GM21381 (cell line): ENCODE results near the gene BRD2.
A peak's percentile ranks its signal among the peaks of the same experiment; 100 is the strongest.

Experiments
- ATAC-seq: cut with Tn5 transposase; IDR thresholded peaks from one replicate; pipeline ENCODE4 v1.9.1; 2021; ENCODE audit warnings: mild to moderate bottlenecking, moderate library complexity; ENCODE audit not compliant: unreplicated experiment

Gene BRD2

DNA sequence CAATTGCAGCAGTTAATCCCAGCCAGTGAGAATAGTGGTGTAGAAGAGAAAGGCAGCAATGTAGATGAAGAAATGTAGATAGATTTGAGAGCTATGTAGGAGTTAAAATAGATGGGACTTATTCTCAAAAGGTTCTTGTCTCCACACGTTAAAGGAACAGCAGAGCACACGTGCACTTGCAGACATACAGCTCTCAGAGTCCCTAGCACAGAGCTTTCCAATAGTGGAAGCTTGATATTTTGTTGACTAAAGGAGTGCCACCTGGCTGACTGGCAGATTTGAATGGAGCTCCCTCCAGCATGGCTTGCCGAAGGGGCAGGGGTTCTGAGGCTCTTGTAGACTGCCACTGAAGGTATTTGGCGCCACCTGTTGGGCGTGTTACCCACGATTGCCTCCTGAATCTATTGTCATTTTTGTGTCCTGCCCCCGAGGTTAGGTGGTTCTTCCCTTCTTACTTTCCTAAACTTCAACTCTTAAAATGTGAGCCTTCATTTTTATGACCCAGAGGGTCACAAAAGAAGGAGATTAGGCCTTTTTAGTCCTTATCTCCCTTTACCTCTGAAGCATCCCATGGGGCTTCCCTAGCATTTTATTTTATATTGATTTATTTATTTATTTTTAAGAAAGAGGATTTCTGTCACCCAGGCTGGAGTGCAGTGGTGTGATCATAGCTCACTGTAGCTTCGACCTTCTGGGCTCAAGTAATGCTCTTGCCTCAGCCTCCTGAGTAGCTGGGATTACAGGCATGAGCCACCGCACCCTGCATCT is 16.4 kb downstream of the BRD2 start:
- ATAC-seq = peak; percentile 61

DNA sequence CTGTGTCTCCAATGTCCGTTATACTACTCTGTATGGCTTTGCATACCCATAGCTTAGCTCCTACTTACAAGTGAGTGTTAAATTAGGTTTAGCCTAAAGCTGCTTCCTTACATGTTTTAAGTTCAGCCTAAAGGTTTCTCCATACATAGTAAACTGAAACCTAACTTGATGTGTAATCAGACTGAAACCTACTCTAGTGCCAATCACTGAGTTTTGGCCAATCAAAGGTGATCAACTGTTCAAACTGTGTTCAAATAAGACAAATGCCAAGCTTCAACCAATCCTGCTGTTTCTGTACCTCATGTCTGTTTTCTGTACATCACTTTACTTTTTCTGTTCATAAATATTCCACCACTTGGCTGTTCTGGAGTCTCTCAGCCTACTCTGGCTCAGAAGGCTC is 21.0 kb downstream of the BRD2 start:
- ATAC-seq = no peak

DNA sequence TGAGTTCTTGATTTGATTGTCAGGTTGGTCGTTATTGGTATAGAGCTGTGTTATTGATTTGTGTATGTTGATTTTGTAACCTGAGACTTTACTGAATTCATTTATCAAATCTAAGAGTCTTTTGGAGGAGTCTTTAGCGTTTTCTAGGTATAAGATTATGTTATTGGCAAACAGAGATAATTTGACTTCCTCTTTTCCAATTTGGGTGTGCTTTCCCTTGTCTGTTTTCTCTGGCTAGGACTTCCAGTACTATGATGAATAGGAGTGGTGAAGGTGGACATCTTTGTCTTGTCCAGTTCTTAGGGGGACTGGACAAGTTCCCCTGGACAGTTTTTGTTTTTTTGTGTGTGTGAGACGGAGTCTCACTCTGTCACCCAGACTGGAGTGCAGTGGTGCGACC is 23.6 kb downstream of the BRD2 start:
- no peak for ATAC-seq

DNA sequence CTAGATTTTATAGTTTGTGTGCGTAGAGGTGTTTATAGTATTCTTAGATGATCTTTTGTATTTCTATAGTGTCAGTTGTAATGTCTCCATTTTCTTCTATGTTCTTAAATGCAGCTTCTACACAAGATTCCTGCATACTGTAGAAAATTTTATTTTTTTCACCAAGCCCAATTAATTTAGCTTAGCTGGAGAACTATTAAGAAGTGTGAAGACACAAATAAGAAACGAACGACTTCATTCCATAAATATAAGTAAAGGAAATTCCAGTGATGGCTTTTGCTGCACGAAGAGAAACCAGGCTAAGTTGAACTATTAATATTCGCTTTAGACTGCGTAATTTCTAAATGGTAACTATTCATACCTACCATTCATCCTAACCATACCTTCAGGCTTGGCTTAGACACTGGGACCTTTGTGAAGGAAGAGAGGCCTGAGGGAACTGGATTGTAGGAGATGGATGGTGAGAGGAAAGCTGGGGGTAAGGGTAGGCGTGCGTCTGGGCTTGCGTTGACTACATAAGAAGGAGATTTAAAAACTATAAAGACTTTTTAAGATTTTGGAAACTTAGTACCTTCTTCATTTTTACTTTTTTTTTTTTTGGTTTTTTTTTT is 25.1 kb downstream of the BRD2 start:
- no peak for ATAC-seq

DNA sequence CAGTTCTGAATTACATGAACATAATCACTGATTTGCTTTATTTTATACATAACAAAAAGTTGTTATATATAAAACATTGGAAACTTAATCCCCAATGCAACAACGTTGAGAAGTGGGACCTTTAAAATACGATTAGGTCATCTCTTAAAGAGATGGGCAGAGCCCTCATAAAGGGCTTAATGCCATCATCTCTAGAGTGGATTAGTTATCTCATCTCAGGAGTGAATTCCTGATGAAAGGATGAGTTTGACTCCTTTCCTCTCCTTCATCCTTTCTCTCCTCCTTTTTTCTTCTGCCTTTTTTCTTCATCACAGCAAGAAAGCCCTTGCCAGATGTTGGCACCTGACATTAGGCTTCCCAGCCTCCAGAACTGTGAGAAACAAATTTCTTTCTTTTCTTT is 27.1 kb downstream of the BRD2 start:
- ATAC-seq = no peak

DNA sequence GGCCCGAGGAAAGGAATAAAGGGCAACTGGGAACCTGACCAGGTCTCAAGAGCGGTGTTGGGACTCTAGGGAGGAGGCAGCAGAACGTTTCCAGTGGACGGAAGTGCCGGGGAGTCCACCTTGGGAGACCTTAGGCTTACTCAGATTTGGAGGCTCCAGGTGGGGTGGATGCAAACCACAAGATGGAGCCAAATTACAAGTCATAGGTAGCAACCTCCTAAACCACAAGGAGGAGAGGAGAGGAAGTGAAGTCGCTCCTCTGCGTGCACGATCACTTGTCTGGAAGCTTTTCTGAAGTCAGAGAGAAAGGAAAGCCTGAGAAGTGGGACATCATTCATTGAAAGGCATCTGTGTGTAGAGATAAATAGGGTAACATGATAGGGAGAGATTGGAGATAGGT is 31.7 kb downstream of the BRD2 start:
- no peak for ATAC-seq

DNA sequence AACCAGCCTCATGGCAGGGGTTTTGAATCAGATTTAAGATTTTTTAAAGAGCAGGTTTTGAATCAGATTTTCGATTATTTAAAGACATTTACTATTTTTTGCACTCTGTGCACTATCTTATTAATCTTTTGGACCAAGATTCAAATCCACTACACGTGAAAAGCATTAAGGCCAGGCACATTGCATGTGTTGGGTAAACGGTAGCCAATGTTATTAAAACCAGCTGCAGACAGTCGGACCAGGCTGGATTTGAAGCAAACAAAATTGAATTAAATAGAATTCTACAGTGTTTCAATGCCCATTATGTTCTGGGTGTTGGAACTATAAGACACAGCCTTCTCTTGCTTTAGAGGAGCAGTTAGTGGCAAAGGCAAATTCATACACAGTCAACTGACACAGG is 33.3 kb downstream of the BRD2 start:
- no peak for ATAC-seq

DNA sequence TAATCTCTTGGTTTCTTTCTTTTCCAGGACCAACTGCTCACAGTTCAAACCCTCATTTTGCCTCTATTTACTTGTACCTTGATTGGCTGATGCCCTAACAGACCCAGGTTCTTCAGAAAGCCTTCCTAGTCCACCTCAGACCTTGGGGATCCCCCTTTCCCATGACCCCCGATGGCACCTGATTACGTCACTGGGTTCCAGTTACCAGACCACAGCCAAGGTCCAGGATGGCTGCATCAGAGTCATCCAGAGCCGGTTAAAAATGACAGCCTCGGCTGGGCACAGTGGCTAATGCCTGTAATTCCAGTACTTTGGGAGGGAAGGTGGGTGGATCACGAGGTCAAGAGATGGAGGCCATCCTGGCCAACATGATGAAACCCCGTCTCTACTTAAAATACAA is 36.5 kb downstream of the BRD2 start:
- ATAC-seq = no peak

DNA sequence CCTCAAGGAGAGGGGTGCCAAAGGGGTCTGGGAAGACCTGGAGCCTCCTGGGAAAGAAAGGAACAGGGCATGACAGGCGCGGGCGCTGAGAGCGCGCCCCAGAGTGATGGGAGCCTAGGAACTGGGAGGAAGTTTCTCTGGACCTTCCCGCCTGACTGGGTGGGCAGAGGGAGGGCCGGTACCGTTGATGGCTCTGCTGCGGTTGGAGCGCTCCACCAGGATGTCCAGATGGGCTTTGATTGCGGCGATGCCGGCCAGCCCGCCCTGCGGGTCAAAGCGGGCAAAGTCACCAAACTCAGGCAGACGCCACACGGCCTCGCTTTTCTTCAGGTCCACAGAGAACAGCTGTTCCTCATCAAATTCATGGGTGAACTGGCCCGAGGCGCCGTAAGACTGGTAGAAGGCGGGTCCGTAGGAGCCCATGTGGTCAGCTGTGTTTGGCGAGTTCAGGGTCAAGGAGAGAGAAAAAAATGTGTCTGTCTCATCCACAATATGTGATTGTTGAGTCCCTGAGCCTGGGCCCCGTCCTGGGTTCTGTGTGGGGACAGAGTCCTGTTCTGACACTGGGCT is 39.5 kb downstream of the BRD2 start:
- no peak for ATAC-seq

DNA sequence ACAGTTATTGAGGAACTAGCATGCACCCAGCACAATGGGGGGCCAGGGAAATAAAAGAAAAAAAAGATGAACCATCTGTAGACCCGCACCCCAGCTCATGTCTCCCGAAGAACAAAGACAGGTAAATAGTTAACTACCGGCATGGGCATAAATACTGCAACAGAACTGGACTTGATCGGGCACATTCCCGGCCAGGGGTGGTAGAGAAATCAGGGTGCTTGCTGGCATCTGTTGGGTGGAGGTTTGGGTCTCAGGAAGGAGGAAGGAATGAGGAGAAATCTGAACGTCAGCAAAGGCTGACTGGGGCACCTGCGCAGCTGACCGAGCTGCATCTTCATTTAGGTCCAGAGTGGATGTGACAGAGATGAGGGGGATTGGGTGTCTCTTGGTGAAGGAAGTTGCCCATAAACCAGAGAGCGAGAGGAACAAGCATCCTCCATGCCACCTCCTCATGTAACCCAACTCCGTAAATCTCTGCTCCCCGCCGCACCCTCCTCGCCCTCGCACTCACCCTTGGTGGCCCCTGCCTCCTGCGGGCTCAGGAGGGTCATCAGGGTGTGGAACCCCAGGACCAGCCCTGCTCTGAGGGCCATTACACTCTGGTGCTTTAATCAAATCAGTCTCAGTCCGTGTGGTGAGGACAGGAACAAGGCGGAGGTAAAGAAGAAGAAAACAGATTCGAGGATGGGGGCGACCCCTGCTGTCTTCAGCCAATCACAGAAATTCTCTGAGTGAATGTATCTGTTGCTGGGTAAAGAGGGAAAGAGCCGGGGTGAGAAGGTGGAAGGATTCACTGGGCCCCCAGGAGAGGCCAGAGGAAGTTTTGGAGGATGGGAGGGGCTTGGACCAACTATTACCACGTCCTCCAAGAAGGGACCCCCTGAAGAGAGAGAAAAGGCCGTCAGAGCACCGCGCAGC is 40.8 kb downstream of the BRD2 start, which contains the start of gene HLA-DOA:
TSS of gene HLA-DOA (minus strand) at position 648 of the 918 bp plus-strand sequence.
- ATAC-seq = peak; percentile 80

DNA sequence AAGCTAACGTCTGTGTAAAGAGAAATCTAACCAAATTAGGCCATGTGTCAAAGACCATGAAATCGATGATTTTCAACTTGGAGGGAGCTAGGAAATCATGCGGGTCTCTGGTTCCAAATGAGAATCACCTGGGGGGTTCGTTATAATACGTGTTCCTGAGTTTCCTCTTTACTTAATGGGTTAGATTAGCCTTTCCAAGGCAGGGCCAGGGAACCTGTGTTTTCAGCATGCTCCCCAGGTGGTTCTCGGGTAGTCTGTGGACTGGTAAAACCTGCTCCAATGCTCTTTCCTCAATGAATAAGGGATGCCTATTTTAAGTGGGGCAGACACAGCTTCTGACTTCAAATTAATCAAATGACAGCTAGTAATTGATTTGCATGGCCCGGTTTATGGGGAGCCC is 42.0 kb downstream of the BRD2 start:
- no peak for ATAC-seq

DNA sequence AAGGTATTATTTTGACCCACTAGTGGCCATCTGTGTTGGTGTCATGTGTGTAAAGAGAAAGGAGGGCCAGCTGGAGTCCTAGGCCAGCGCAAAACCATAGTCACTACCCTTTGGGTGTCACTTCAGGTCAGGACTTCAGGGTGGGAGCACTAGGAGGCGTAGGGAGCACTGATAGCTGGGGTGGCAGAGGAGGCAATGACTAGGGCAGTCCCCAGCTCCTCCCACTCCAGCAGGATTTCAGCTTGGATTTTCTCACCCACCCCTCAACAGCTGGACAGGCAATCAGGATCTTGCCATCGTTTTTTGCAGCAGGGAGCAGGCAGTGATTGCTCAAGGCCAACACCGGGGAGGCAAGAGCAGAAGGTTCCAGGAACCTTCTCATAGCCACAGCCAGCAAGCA is 45.2 kb downstream of the BRD2 start:
- no peak for ATAC-seq

DNA sequence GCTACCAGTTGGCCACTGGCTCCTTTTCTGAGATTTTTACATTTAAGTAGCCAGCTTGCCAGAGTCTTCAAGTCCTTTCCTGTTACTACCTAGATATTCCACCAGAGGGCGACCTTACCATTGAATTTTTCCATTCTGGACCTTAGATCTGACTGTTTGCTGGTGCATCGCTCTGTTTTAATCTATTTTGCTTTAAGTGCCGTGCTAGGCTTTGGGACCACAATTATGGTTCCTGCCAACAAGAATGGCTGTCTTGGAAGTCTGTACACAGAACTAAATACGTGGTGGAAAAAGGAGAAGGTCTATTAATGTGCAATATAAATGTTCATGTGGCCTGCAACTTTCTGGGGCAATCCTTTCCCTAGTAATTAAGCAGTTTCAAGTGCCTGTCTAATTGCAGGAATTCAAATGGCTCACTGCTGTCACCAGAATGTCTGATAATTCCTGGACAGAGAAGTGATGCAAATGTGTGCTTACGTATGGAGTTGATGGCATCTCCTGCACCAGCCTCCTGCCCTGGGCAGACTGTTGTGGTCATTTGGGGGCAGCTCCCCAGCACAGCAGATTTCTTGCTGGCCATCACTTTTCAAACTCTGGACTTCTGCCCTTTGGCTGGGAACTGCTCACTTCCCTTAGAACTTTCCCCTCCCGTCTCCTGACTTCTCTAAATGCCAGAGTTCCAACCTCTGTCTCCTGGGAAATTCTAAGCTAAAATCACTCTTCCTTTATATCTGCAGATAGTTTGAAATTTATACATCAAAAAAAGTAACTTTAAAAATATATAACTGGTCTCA is 46.6 kb downstream of the BRD2 start:
- no peak for ATAC-seq

DNA sequence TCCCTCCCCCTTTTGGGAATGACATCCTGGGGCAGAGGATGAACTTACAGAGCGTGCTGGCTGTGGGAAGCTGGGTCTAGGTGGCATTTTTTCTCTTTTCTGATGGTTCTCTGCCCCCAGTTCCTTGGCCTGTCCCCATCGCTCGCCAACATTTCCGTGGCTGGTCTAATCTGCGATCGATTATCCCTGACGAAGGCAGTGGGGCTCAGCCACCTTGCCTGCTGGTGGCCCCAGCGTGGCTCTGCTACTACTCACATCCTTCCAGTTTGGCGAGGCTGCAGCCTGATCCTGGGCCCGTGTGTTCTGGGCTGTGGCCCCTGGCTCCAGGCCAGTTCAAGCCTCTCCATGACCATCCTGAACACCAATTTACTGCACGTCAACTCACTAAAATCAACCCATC is 47.4 kb downstream of the BRD2 start:
- ATAC-seq = no peak

DNA sequence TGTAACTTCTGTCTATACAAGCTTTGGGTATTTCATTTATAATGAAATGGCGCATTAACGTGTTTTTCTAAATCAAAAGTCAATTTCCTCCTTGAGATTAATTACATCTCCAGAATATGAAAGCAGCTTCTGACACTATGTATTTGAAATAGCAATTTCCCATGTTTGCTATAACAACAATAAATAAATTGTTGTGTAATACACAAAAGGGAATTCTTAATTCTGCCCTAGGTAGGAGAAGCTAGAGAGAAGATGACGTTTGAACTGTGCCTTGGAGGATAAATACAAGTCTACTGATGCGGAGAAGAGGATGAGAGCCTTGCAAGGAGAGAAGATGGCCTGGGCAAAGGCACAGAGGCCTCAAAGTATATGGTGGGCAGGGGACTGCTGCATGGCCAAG is 48.6 kb downstream of the BRD2 start:
- no peak for ATAC-seq

DNA sequence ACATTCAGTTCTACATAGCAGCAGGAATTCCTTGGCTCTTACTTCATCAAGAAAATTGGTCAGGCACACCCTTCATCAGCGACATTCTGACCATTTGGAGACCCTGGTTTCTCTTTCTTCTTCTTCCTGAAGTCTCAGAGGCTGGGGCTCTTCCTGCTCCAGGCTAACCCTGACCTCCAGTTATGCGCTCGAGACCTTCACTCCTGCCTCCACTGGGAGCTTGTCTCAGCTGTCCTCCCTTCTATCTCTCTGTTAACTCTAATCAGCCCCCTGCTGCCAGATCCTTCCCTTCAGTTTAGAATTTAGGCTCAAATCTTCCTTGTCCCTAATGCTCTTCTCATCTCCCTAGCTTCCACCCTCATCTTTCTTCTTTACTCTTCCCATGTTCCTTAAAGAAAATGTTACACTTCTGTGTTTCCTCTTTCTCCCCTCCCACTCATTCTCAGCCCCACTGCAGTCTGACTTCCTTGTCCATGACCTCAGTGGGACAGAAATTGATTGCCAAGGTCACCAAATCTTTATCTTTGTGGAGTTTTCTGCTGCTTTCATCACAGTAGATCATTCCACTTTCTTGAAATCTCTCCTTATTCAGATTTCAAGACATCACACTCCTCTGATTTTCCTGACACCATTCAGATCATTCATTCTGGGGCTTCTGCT is 49.4 kb downstream of the BRD2 start:
- no peak for ATAC-seq

DNA sequence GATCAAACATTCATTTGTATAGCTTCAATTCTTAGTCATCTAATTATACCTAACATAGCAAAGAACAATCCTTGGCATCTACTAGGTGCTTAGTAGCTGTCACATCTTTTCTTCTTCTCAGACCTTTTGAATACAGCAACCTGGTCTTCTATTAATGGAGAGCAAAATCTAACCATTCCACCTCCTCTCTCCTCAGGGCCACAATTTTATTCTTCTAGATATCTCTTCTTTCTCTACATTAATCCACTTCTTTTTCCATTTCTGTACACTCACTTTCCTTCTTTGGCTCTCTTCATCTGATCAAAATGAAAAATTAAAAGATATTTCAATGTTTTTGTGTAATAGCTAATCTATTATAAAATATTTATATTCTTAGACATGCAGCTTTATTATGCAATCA is 50.0 kb downstream of the BRD2 start:
- ATAC-seq = no peak

DNA sequence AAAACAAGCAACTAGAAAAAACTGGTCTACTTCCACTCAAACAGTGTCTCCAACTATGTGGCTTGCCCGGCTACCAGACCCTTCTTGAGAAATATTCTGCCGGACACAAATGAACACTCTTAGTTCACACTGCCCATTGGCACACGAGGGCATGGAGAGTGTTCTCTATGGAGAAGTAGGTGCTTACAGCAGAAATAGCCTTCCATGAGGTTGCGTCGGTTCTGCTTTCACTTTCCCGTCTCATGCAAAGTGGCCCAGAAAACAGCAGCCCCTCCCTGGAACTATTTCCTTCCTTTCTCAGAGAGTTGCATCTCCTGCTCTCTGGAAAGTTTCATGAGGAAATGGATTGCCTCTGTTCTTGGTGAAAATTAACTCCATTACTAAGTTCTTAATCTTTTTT is 50.5 kb downstream of the BRD2 start:
- ATAC-seq = peak; percentile 60

DNA sequence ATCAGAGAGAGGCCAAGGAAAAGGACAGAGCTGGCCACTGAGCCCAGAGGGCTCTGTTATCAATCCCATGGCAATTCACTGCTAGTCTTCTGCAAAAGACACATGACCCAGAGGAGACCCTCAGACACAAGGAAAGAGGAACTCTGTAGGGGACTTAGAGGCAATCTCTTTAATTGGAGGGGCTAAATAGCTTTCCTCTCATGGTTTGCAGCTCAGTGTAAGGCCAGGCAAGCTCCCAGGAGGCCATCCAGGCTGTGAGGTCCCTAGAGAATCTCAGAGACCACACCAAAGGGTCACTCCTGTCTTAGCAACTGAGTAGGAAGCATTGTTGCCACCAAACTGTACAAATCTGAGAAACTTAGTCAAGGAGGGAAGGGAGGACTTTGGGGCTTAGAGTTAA is 51.0 kb downstream of the BRD2 start:
- ATAC-seq = no peak

DNA sequence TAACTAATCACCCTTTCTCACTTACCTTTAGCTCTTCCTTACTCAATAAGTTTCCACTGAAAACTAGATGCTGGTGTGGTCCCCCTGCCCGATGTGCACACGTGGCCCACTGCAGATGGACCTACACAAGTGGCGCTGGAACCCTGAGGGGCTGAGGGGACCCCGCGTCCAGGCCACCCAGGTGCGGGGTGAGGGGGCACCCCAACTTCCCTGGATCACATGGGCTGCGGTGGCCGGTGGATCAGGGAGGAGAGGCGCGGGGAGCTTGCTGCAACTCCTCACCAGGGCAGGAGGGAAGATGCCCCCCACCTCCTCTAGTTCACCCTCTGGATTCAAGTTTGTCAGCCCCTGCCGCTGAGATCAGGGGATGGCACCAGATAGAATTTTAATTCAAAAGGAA is 53.5 kb downstream of the BRD2 start:
- no peak for ATAC-seq
